HepG2 (cell line): ENCODE data around the gene IFT27. TPM values are rescaled to one million over a fixed set of nuclear protein-coding genes. Genes with fewer than 3 reads are reported as not detected.

Source experiments
- ATAC-seq: fragments of 200-7000 bp; cut with Tn5 transposase; 3 replicates; pipeline ENCODE4 v1.9.1; 2020; ENCODE audit warnings: mild to moderate bottlenecking, moderate library complexity
- BruUV-seq: library from RNA; stranded (reverse); fragments of 400-500 nt; replicated peaks from 2 replicates; lab custom pipeline; 2021; lab: Mats Ljungman, UMichigan
- CTCF ChIA-PET: fragments of 300-600 bp; formaldehyde crosslinking; extraction: SDS; loops from one replicate; lab custom pipeline; 2021; ENCODE audit warnings: low total read pairs, inconsistent platforms, low intra/inter-chr PET ratio; lab: Yijun Ruan, JAX
- POLR2A ChIA-PET: fragments of 350-600 bp; sonication (Branson Sonifier 250); formaldehyde crosslinking; loops from one replicate; lab custom pipeline; 2020; ENCODE audit warnings: antibody characterized with exemption, inconsistent platforms; lab: Yijun Ruan, JAX
- DNase-seq: peaks from one replicate; pipeline ENCODE4 v3.0.0-alpha.2; 2015; ENCODE audit warnings: low spot score
- FAIRE-seq: peaks from 3 replicates; lab custom pipeline; 2011; peaks lifted over from hg19 to GRCh38; lab: Jason Lieb, UNC
- H2AFZ ChIP-seq: one replicate; pipeline ENCODE4 v1.6.1; 2011; ENCODE audit warnings: low read length, inconsistent platforms
- H3K27ac ChIP-seq: fragments of 300-600 bp; 3 replicates; pipeline ENCODE4 v1.8.0; 2011; ENCODE audit warnings: mixed run types, mild to moderate bottlenecking, mixed read lengths, low read length, inconsistent platforms; ENCODE audit not compliant: insufficient read depth; ENCODE audit errors: extremely low read length
- H3K27me3 ChIP-seq, 2 experiments: fragments of 200-600 bp in 1 of 2; 2 replicates in 1 of 2; 3 replicates in 1 of 2; pipeline versions ENCODE4 v1.6.0 to v1.8.0; 2011; ENCODE audit warnings: low read length in 2 of 2, mild to moderate bottlenecking in 2 of 2, moderate library complexity in 2 of 2, inconsistent platforms in 1 of 2; ENCODE audit not compliant: insufficient read depth in 2 of 2, control insufficient read depth in 1 of 2
- H3K36me3 ChIP-seq, 2 experiments: fragments of 200-600 bp in 1 of 2; replicated peaks in 1 of 2; 2 replicates in 1 of 2; 3 replicates in 1 of 2; pipeline versions ENCODE4 v1.5.1 to v1.8.0; 2011; ENCODE audit warnings: low read length in 2 of 2, inconsistent platforms in 1 of 2; ENCODE audit not compliant: insufficient read depth in 2 of 2, control insufficient read depth in 1 of 2
- H3K4me1 ChIP-seq: 2 replicates; pipeline ENCODE4 v1.5.1; 2012; ENCODE audit warnings: low read length, inconsistent platforms; ENCODE audit not compliant: insufficient read depth
- H3K4me2 ChIP-seq: 2 replicates; pipeline ENCODE4 v1.6.0; 2011; ENCODE audit warnings: low read depth, low read length, inconsistent platforms
- H3K4me3 ChIP-seq, 3 experiments: fragments of 200-600 bp in 1 of 3; sonication (generic), shearing (Covaris generic) in 1 of 3; replicated peaks in 1 of 3; 2 replicates each; pipeline ENCODE4 v1.5.1; 2011 to 2016; ENCODE audit warnings: low read length in 3 of 3, inconsistent platforms in 2 of 3, low read depth in 2 of 3, mild to moderate bottlenecking in 2 of 3, control low read depth in 1 of 3, mixed read lengths in 1 of 3; ENCODE audit not compliant: insufficient read depth in 1 of 3
- H3K79me2 ChIP-seq: one replicate; pipeline ENCODE4 v1.6.1; 2011; ENCODE audit warnings: low read length, inconsistent platforms; ENCODE audit not compliant: insufficient read depth
- H3K9ac ChIP-seq: 2 replicates; pipeline ENCODE4 v1.6.0; 2011; ENCODE audit warnings: mild to moderate bottlenecking, low read depth, low read length, inconsistent platforms; ENCODE audit not compliant: insufficient read depth
- H3K9me3 ChIP-seq: 2 replicates; pipeline ENCODE4 v1.5.1; 2012; ENCODE audit warnings: mild to moderate bottlenecking, low read length
- H4K20me1 ChIP-seq: 2 replicates; pipeline ENCODE4 v1.6.0; 2011; ENCODE audit warnings: inconsistent platforms, mild to moderate bottlenecking, low read length, moderate library complexity; ENCODE audit not compliant: insufficient read depth
- ATRX ChIP-seq: sonication (generic); formaldehyde crosslinking; IDR thresholded peaks from 2 replicates; pipeline ENCODE4 v1.4.0; 2020; ENCODE audit warnings: missing genetic modification reagents, borderline replicate concordance
- CREB1 ChIP-seq, 2 experiments: fragments of 450-650 bp in 1 of 2; IDR thresholded peaks; 2 replicates each; pipeline ENCODE4 v1.6.1; 2016 to 2017; ENCODE audit warnings: control low read depth in 1 of 2, mild to moderate bottlenecking in 1 of 2, missing compliant biosample characterization in 1 of 2, missing genetic modification characterization in 1 of 2
- ELF3 ChIP-seq: IDR thresholded peaks from 2 replicates; pipeline ENCODE4 v1.6.1; 2016; ENCODE audit warnings: missing genetic modification reagents, missing compliant biosample characterization
- FIP1L1 ChIP-seq: fragments of 200-400 bp; formaldehyde crosslinking; IDR thresholded peaks from 2 replicates; pipeline ENCODE4 v1.6.1; 2018; ENCODE audit warnings: low read depth, mild to moderate bottlenecking, low read length, moderate library complexity, borderline replicate concordance; ENCODE audit not compliant: insufficient read depth
- HOXA9 ChIP-seq: sonication (generic); formaldehyde crosslinking; IDR thresholded peaks from 2 replicates; pipeline ENCODE4 v1.8.1; 2022; ENCODE audit warnings: missing genetic modification reagents, mild to moderate bottlenecking, moderate library complexity, borderline replicate concordance
- KLF15 ChIP-seq: sonication (generic); formaldehyde crosslinking; IDR thresholded peaks from 2 replicates; pipeline ENCODE4 v1.8.1; 2023; ENCODE audit warnings: borderline replicate concordance, mild to moderate bottlenecking, inconsistent platforms, missing genetic modification reagents, mixed read lengths
- NR1H2 ChIP-seq: sonication (generic); formaldehyde crosslinking; IDR thresholded peaks from 2 replicates; pipeline ENCODE4 v1.8.1; 2022; ENCODE audit warnings: low read depth, missing genetic modification reagents, borderline replicate concordance
- RCOR2 ChIP-seq: IDR thresholded peaks from 2 replicates; pipeline ENCODE4 v1.6.1; 2016; ENCODE audit warnings: missing biosample characterization, missing genetic modification reagents
- ZNF136 ChIP-seq: sonication (generic); formaldehyde crosslinking; IDR thresholded peaks from 2 replicates; pipeline ENCODE4 v1.8.1; 2022; ENCODE audit warnings: low read depth, mild to moderate bottlenecking, moderate library complexity, missing genetic modification reagents
- ZNF3 ChIP-seq: IDR thresholded peaks from 2 replicates; pipeline ENCODE4 v1.7.0; 2017; ENCODE audit warnings: inconsistent platforms
- ZNF777 ChIP-seq: sonication (generic); formaldehyde crosslinking; IDR thresholded peaks from 2 replicates; pipeline ENCODE4 v1.4.0; 2020; ENCODE audit warnings: missing genetic modification reagents
- ZNF781 ChIP-seq: sonication (generic); formaldehyde crosslinking; IDR thresholded peaks from 2 replicates; pipeline ENCODE4 v1.5.1; 2020; ENCODE audit warnings: borderline replicate concordance, mild to moderate bottlenecking, missing genetic modification reagents; ENCODE audit errors: not compliant biosample characterization
- ZSCAN30 ChIP-seq: sonication (generic); formaldehyde crosslinking; IDR thresholded peaks from 2 replicates; pipeline ENCODE4 v1.5.0; 2020; ENCODE audit warnings: mild to moderate bottlenecking, missing genetic modification reagents
- WGBS: methylation state at CpG from one replicate; pipeline ENCODE4 v1.1.6; 2017; ENCODE audit warnings: low lambda C conversion rate; 5-methylcytosine and 5-hydroxymethylcytosine counted together
- in situ Hi-C: cut with HindIII; loops from 2 replicates; pipeline ENCODE4 v1.10.0; 2017; ENCODE audit warnings: low pct_unique_long_range_greater_than_20kb; ENCODE audit not compliant: extremely low pct_ligation_motif_present
- intact Hi-C: fragments of 100-400 bp; cut with micrococcal nuclease; formaldehyde crosslinking; loops from one replicate; pipeline ENCODE4 v1.10.0; 2022; ENCODE audit not compliant: unreplicated experiment
- polyA plus RNA-seq, 8 experiments: library from polyadenylated mRNA; depleted of rRNA in 3 of 8; stranded (reverse) in 7 of 8; unstranded in 1 of 8; fragments of >200 nt; fragmentation: Illumina TruSeq in 4 of 8; extraction: Trizol in 4 of 8; gene quantifications; 2 replicates each; pipeline versions ENCODE4 v1.2.1 to v1.2.3, GENCODE V29; 2011 to 2016; ENCODE audit warnings: low read depth in 4 of 8, missing spikeins in 1 of 8, mixed read lengths in 1 of 8; ENCODE audit not compliant: insufficient read depth in 1 of 8
- total RNA-seq, 5 experiments: library from RNA; depleted of rRNA; stranded (reverse); fragments of >200 nt; fragmentation: Illumina TruSeq; extraction: Trizol; gene quantifications; 2 replicates each; pipeline ENCODE4 v1.2.3, GENCODE V29; 2016; ENCODE audit warnings: low read depth in 1 of 5
- TF ChIP-seq, protein P1 (sequence below): sonication (generic); formaldehyde crosslinking; IDR thresholded peaks from 2 replicates; pipeline ENCODE4 v1.5.0; 2020; ENCODE audit warnings: missing genetic modification reagents
- TF ChIP-seq, protein P2 (sequence below): sonication (generic); formaldehyde crosslinking; IDR thresholded peaks from 2 replicates; pipeline ENCODE4 v1.9.0; 2021; ENCODE audit warnings: missing genetic modification reagents, mild to moderate bottlenecking, borderline replicate concordance

The IFT27 gene
- total and polyA plus RNA-seq, 2 of the 13 experiments (the other 11 are each of a cell fraction or from before 2014, with no cell fraction given) = 0.25 to 0.33 TPM

DNA sequence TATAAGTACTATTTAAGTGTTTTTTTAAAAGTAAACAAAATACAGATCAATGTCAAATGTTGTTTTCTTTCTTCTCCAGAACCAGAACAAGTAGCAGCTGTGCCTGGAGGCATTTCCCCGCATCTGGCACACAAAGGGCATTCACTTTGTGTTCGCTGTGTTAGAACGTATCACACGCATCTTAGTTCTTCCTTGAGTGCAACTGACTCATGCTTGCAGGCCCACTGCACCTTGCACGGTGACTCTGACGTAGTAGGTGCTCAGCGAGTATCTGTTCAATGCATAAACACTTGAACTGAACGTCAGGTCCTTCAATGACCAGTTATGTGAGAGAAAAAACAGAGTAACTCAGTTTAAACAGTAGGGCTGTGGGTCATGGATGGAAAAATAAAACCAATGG, 3.5 kb downstream of the IFT27 start:
- Histone ChIP-seq H3K9me3 (no peaks in the 10 kb centered on the region), H3K79me2 (no peaks in the 10 kb centered on the region), H2AFZ (no peak overlapping the region), H3K4me1 (peaks cover 11% of the 10 kb centered on the region), H3K9ac (no peak overlapping the region), H3K4me3 (no peak overlapping the region), H3K27ac (no peak overlapping the region), H4K20me1 (no peaks in the 10 kb centered on the region), H3K4me2 (no peak overlapping the region), H3K36me3 (no peaks in the 10 kb centered on the region), H3K27me3 (peaks cover 4 to 39% of the 10 kb centered on the region in 2 experiments)
- TF ChIP-seq CREB1 (IDR thresholded peaks at IDR 0.05) (peak; percentile 38; the same call in 1 of the 2 replicates), CREB1 (CRISPR knock-in tag; IDR thresholded peaks at IDR 0.05) (no peak), ZNF781 (CRISPR knock-in tag) (no peak)
- WGBS = 9% methylated on average over 8 of the region's 8 CpGs
- FAIRE-seq (no peak), ATAC-seq (no peak), DNase-seq (no peak)
- intact Hi-C loops (loop anchor here (10.0 kb wide), 1 partner anchor 228 kb away; no protein-coding TSS in a partner anchor), in situ Hi-C loops (loop anchor here (10.0 kb wide), 1 partner anchor 228 kb away; no protein-coding TSS in a partner anchor)
- BruUV-seq = no TSS peak
- ChIA-PET CTCF (no interaction called here), POLR2A (no interaction called here)

DNA sequence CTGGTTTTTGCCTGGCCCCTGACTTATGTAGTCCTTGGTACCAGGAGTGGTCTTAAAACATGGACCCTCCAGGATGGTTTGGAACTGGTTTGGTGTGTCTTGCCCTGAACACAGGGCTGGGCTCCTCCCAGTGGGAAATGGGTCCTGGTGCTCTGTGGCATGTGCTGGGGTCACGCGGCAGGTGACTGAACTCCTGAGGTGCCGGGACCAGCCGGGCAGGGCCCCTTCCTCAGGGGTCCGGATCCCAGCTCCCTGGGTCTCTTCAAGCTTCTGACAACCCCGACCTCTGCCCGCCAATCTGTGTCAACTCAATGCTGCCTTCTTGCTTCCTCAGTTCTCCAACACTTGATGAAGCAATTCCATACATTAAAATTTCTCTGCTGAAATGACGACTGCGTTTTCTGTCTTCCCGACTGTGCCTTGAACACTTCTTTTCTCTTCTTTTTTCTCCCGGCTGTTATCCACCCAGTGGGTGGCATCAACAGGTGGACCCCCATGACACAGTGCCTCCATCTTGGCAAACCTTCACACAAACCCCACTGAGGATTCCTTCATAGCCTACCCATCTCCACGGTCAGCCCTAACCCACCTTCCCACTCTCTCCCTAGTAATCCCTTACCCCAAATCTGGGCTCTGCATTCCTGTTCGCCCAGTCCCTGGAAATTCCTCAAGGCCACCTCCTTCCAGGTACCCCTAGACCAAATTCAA, 4.4 kb downstream of the IFT27 start:
- intact Hi-C loops = loop anchor here (10.0 kb wide), 1 partner anchor 227 kb away; no protein-coding TSS in a partner anchor
- Histone ChIP-seq H3K79me2 (no peaks in the 10 kb centered on the region), H3K9me3 (no peaks in the 10 kb centered on the region), H3K9ac (no peak overlapping the region), H3K4me1 (peaks cover 7% of the 10 kb centered on the region), H2AFZ (no peak overlapping the region), H3K36me3 (no peaks in the 10 kb centered on the region), H3K27me3 (peaks cover 4 to 39% of the 10 kb centered on the region in 2 experiments; a peak in 4 of 5 replicates), H3K4me3 (no peak overlapping the region), H3K4me2 (no peak overlapping the region), H3K27ac (no peak overlapping the region), H4K20me1 (no peaks in the 10 kb centered on the region)
- DNase-seq (no peak), ATAC-seq (no peak), FAIRE-seq (no peak)
- CTCF ChIA-PET = no interaction called here
- 38% methylated on average over 8 of the region's 13 CpGs for WGBS
- in situ Hi-C loops = loop anchor here (10.0 kb wide), 1 partner anchor 227 kb away; no protein-coding TSS in a partner anchor
- no TSS peak for BruUV-seq
- POLR2A ChIA-PET = no interaction called here
- TF ChIP-seq ELF3 (CRISPR knock-in tag) (no peak), ZNF3 (CRISPR knock-in tag) (no peak), RCOR2 (CRISPR knock-in tag) (no peak), FIP1L1 (no peak), KLF15 (CRISPR knock-in tag) (no peak), ZSCAN30 (CRISPR knock-in tag) (no peak), ZNF136 (CRISPR knock-in tag) (no peak), ZNF777 (CRISPR knock-in tag) (no peak), NR1H2 (CRISPR knock-in tag) (no peak), ATRX (CRISPR knock-in tag) (no peak), HOXA9 (CRISPR knock-in tag) (no peak)
- TF ChIP-seq, protein P1, sequence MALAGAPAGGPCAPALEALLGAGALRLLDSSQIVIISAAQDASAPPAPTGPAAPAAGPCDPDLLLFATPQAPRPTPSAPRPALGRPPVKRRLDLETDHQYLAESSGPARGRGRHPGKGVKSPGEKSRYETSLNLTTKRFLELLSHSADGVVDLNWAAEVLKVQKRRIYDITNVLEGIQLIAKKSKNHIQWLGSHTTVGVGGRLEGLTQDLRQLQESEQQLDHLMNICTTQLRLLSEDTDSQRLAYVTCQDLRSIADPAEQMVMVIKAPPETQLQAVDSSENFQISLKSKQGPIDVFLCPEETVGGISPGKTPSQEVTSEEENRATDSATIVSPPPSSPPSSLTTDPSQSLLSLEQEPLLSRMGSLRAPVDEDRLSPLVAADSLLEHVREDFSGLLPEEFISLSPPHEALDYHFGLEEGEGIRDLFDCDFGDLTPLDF (CRISPR knock-in tag) = no peak
- TF ChIP-seq, protein P2, sequence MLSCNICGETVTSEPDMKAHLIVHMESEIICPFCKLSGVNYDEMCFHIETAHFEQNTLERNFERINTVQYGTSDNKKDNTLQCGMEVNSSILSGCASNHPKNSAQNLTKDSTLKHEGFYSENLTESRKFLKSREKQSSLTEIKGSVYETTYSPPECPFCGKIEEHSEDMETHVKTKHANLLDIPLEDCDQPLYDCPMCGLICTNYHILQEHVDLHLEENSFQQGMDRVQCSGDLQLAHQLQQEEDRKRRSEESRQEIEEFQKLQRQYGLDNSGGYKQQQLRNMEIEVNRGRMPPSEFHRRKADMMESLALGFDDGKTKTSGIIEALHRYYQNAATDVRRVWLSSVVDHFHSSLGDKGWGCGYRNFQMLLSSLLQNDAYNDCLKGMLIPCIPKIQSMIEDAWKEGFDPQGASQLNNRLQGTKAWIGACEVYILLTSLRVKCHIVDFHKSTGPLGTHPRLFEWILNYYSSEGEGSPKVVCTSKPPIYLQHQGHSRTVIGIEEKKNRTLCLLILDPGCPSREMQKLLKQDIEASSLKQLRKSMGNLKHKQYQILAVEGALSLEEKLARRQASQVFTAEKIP (CRISPR knock-in tag) = no peak
